ENCODE data around the gene FBXL16.

Gene FBXL16

GRCh38 chr16:732332-732731 is 26.7 kb upstream of the FBXL16 start:
- no peak overlapping the region for H3K4me3 ChIP-seq (ENCODE audit: low read depth, low read length)
- no peak for TF ChIP-seq MYC (IDR thresholded peaks at IDR 0.05; ENCODE audit: low read depth, low read length)
- no peak for TF ChIP-seq POLR2A (IDR thresholded peaks at IDR 0.05; ENCODE audit: extremely low read depth, insufficient read length)
- TF ChIP-seq MAX (IDR thresholded peaks at IDR 0.05; ENCODE audit: low read depth, low read length), result no peak
- no peak for TF ChIP-seq CTCF (IDR thresholded peaks at IDR 0.05; ENCODE audit: low read depth, low read length)
- no peak for DNase-seq (ENCODE audit: low read depth)

- no peak overlapping the region for H3K4me3 ChIP-seq (ENCODE audit: low read depth, low read length)
- TF ChIP-seq MAX (IDR thresholded peaks at IDR 0.05; ENCODE audit: low read depth, low read length) (no peak), MYC (IDR thresholded peaks at IDR 0.05; ENCODE audit: low read depth, low read length) (no peak), CTCF (IDR thresholded peaks at IDR 0.05; ENCODE audit: low read depth, low read length) (no peak), POLR2A (IDR thresholded peaks at IDR 0.05; ENCODE audit: extremely low read depth, insufficient read length) (no peak)
- peak; percentile 19 for DNase-seq (ENCODE audit: low read depth)
Observed at GRCh38 chr16:730666-731509, 25.3 kb upstream of the FBXL16 start.

DNA sequence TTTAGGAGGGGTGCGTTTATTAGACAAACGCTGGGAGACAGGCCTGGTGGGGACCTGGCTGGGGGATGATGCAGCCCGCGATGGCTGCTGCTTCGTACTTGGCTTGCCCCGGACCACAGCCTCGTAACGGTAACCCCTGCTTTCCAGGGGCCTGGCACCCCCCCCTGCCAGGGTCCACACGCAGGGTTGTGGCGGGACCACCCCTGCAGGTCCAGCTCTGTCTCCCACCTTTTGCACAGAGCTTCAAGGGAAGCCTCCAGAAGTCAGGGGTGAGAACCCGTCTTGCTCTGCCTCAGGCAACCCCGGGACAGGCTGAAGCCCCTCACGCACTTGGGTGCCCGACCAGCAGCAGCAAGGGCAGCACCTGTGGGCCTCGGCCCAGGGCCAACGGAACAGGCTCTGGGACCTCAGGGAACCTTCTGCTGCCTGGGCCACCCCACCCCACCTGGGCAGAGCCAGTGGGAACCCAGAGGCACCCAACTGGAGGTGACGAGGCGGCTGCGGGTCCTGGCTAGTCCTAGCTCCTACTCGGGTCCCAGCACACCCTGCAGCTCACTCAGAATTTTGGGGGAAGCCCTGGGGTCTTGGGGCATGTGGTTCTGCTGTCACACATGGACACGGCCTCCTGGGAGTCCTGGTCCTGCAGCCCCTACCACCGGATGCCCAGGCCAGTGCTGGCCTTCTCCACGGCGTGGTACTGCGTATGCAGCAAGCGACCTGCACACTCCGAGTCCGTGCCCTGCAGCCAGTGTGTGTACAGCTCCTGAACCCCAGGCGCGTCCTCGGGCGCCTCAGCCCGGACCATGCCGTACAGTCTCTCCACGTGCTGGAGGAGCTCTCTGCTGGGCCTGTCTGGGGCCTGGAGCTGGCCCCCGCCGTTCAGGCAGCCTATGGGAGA is 24.4 kb upstream of the FBXL16 start:
- no peak overlapping the region for H3K4me3 ChIP-seq (ENCODE audit: low read depth, low read length)
- DNase-seq (ENCODE audit: low read depth), result peak; percentile 12
- no peak for TF ChIP-seq POLR2A (IDR thresholded peaks at IDR 0.05; ENCODE audit: extremely low read depth, insufficient read length)
- no peak for TF ChIP-seq MYC (IDR thresholded peaks at IDR 0.05; ENCODE audit: low read depth, low read length)
- no peak for TF ChIP-seq CTCF (IDR thresholded peaks at IDR 0.05; ENCODE audit: low read depth, low read length)
- TF ChIP-seq MAX (IDR thresholded peaks at IDR 0.05; ENCODE audit: low read depth, low read length), result no peak

DNA sequence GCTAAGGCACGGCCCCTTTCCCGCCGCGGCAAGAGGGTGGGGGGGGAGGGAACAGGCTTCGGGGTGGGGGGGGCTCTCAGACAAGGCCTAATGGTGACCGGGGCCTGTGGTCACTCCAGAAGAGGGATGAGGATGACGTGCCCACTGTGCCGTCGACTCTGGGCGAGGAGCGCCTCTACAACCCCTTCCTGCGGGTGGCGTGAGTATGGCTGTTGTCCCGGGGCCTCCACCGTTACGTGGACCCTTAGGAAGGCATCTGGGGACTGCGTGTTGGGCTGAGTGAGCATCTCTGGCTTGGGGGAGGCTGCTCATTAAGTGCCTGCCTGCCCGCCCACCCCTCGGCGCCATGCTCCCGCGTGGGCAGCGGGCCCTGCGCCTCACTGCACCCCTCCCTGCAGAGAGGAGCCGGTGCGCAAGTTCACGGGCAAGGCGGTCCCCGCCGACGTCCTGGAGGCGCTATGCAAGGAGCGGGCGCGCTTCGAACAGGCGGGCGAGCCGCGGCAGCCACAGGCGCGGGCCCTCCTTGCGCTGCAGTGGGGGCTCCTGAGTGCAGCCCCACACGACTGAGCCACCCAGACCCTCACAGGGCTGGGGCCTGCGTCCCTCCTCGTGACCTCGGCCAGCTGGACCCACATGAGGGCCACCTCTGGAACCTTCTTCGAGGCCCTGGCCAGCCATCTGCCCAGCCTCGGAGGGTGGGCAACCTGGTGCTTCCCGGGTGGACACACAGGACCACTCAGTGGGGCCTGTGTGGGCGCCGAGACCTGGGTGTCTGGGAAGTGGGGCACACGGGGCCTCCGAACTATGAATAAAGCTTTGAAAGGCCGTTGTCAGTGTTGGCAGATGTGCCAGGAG is 23.5 kb upstream of the FBXL16 start:
- no peak for TF ChIP-seq CTCF (IDR thresholded peaks at IDR 0.05; ENCODE audit: low read depth, low read length)
- TF ChIP-seq POLR2A (IDR thresholded peaks at IDR 0.05; ENCODE audit: extremely low read depth, insufficient read length), result no peak
- no peak for TF ChIP-seq MAX (IDR thresholded peaks at IDR 0.05; ENCODE audit: low read depth, low read length)
- no peak for TF ChIP-seq MYC (IDR thresholded peaks at IDR 0.05; ENCODE audit: low read depth, low read length)
- DNase-seq (ENCODE audit: low read depth), result peak; percentile 9
- peak overlapping the region; percentile 65 for H3K4me3 ChIP-seq (ENCODE audit: low read depth, low read length)
